Psoas muscle (tissue), 8 donors: Measurements from ENCODE around the gene DPYSL5. TPM values are rescaled to one million over a fixed set of nuclear protein-coding genes. Genes with fewer than 3 reads are reported as not detected.

Source experiments
- ATAC-seq, 4 donors: fragments of 200-7000 bp; cut with Tn5 transposase; one replicate each; pipeline ENCODE4 v1.9.1; 2020; ENCODE audit warnings: moderate library complexity in 3 of 4, mild to moderate bottlenecking in 2 of 4
- DNase-seq, 2 donors: peaks; one replicate each; pipeline ENCODE4 v3.0.0-alpha.2; 2020
- H3K27ac ChIP-seq: fragments of 200-600 bp; one replicate; pipeline ENCODE4 v1.8.0; 2022
- H3K27me3 ChIP-seq, 3 donors: fragments of 200-600 bp in 1 of 3; one replicate each; pipeline versions ENCODE4 v1.6.1 to v1.8.0; 2013 to 2022; ENCODE audit warnings: low read length in 2 of 3, mild to moderate bottlenecking in 2 of 3, moderate library complexity in 1 of 3; ENCODE audit not compliant: insufficient read depth in 3 of 3
- H3K36me3 ChIP-seq, 2 donors: fragments of 200-600 bp in 1 of 2; one replicate each; pipeline versions ENCODE4 v1.6.1 to v1.8.0; 2013 to 2022; ENCODE audit warnings: low read depth in 1 of 2, mild to moderate bottlenecking in 1 of 2, moderate library complexity in 1 of 2; ENCODE audit not compliant: insufficient read depth in 1 of 2
- H3K4me1 ChIP-seq: fragments of 200-600 bp; one replicate; pipeline ENCODE4 v1.8.0; 2022
- H3K4me3 ChIP-seq: fragments of 200-600 bp; one replicate; pipeline ENCODE4 v1.8.0; 2022; ENCODE audit warnings: mild to moderate bottlenecking
- H3K9me3 ChIP-seq: fragments of 200-600 bp; one replicate; pipeline ENCODE4 v1.8.0; 2022
- WGBS, 3 donors: extraction: QIAGEN DNeasy Blood & Tissue Kit; methylation state at CpG; one replicate each; pipeline versions ENCODE4 v1.1.6 to v1.1.7; 2013; 5-methylcytosine and 5-hydroxymethylcytosine counted together
- intact Hi-C, 2 donors: fragments of 100-400 bp; cut with DNase I; formaldehyde crosslinking; loops; one replicate each; pipeline versions ENCODE4 v1.11.0 to v1.14.2; 2022
- polyA plus RNA-seq, 3 donors: library from polyadenylated mRNA; stranded (reverse); fragments of 200-250 nt; gene quantifications; one replicate each; pipeline ENCODE4 v1.2.3, GENCODE V29; 2013
- total RNA-seq, 4 donors: library from RNA; stranded (reverse); fragmentation: NEBNext Ultra II Directional in 2 of 4; extraction: Animal tissue kit (Norgen Biotek cat#: 25700) in 2 of 4; gene quantifications; one replicate each; pipeline versions ENCODE4 v1.2.1 to v1.2.4, GENCODE V29; 2021 to 2023
- TF ChIP-seq, protein P1 (sequence below): fragments of 200-600 bp; IDR thresholded peaks from one replicate; pipeline ENCODE4 v1.8.0; 2022; ENCODE audit warnings: antibody characterized with exemption
- donor health status: healthy with polysubstance abuse.
- donor health status: DM: no; HTN: no; CAD: no; lungs with moderate emphysema.
- donor health status: Bipolar disorder and iron deficiency.
- donor health status: healthy.
- donor health status: DM: yes; HTN: yes; CAD: no.
- donor health status: DM: no; HTN: no; CAD: no.
- donor health status: DM: no; HTN: no; CAD: no.
- donor health status: DM: yes; HTN: yes; CAD: no.

Gene DPYSL5
- total and polyA plus RNA-seq, 7 donors: 0.03 to 0.39 (median 0.08) TPM; not detected in 3

DNA sequence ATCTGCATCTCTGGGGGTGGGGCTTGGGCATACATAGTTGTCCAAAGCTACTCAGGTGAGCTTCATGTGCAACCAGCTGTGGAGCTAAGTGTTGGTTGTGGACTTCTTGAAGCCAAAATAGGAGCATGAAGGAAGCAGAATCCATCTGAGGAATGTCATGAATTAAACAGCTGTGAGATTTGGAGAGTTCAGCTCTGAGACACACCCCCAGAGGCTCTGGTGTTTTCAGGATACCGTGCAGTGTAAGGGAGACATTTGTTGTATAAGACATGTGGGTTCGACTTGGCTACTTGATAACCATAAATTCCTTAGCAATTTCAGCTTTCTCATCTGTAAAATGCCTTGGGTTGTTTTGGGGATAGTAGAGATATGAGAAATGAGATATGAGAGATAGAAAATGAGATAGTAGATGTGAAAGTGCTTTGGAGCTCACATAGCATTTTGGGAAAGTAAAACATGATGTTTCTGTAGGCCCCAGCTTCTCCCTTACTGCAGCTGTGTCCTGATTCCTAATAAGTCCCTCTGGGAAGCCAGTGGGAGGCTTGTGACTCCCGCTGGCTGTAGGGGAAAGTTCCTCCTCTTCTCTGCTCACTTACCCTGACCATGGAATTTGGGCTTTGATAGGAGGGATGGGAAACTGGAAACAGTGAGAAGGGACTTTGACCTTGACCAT is 50.0 kb downstream of the DPYSL5 start:
- Histone ChIP-seq H3K9me3 (peaks cover 11% of the 10 kb centered on the region), H3K4me1 (no peaks in the 10 kb centered on the region), H3K36me3 (no peaks in the 10 kb centered on the region), H3K27me3 (no peaks in the 10 kb centered on the region), H3K27ac (no peak overlapping the region), H3K4me3 (no peak overlapping the region)
- intact Hi-C loops: no loop called here
- no peak for DNase-seq
- WGBS, 3 donors: 31 to 60% (median 37%) methylated on average over 3 of the region's 3 CpGs
- TF ChIP-seq, protein P1, sequence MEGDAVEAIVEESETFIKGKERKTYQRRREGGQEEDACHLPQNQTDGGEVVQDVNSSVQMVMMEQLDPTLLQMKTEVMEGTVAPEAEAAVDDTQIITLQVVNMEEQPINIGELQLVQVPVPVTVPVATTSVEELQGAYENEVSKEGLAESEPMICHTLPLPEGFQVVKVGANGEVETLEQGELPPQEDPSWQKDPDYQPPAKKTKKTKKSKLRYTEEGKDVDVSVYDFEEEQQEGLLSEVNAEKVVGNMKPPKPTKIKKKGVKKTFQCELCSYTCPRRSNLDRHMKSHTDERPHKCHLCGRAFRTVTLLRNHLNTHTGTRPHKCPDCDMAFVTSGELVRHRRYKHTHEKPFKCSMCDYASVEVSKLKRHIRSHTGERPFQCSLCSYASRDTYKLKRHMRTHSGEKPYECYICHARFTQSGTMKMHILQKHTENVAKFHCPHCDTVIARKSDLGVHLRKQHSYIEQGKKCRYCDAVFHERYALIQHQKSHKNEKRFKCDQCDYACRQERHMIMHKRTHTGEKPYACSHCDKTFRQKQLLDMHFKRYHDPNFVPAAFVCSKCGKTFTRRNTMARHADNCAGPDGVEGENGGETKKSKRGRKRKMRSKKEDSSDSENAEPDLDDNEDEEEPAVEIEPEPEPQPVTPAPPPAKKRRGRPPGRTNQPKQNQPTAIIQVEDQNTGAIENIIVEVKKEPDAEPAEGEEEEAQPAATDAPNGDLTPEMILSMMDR: no peak
- ATAC-seq: no peak

DNA sequence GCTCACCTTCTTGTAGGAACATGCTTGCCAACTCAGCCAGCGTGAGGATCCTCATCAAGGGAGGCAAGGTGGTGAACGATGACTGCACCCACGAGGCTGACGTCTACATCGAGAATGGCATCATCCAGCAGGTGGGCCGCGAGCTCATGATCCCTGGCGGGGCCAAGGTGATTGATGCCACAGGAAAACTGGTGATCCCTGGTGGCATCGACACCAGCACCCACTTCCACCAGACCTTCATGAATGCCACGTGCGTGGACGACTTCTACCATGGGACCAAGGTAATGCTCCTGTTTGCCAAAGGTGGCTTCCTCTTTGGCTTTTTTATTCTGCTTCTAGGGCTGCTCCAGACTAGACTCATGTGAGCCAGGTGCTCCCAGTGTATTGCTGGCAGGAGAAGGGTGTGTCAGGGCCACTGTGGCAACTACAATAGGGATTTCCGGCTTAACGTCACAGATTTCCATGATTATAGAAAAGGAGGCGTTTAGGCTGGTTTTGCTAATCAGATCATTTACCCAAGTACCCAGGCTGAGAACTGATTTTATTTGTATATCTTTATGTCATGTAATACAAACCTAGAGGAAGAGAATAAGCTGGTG is 50.6 kb downstream of the DPYSL5 start:
- 93 to 94% (median 93%) methylated on average over 15 of the region's 15 CpGs for WGBS, 3 donors
- TF ChIP-seq, protein P1: no peak
- H3K36me3 ChIP-seq: no peaks in the 10 kb centered on the region
- H3K27ac ChIP-seq: no peak overlapping the region
- DNase-seq: no peak
- H3K4me1 ChIP-seq: no peaks in the 10 kb centered on the region
- no peaks in the 10 kb centered on the region for H3K27me3 ChIP-seq
- ATAC-seq: no peak
- peaks cover 11% of the 10 kb centered on the region for H3K9me3 ChIP-seq
- intact Hi-C loops: no loop called here
- H3K4me3 ChIP-seq: no peak overlapping the region

DNA sequence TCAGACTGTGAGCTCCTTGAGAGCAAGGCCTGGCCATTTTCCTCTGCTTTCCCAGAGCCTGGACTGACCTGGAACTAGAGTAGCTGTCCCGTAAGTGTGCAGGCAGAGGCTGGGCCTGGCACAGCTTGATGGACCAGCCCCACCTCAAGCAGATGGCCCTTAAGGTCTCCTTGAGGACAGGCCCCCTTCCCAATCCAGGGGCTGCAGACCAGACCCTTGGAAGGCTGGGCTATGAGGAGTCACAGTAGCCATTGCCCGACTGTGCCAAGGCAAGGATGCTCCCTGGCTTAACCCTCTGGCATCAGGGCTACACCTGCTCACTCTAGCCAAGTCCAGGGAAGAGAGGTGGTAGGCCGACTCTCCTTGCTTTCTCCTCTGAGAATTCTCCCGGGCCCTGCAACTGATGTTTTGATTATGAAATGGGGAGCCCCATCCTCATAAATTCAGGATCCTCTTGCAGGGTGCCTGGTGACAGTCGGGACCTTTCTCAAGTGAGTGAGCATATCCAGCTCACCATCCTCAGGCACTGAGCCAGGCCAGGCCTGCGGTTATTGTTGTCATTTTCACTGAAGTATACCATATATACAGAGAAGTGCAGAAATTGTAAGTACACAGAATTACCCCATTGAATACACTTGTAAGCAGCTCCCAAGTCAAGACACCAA is 51.7 kb downstream of the DPYSL5 start:
- Histone ChIP-seq H3K4me3 (no peak overlapping the region), H3K4me1 (no peaks in the 10 kb centered on the region), H3K9me3 (peaks cover 11% of the 10 kb centered on the region), H3K36me3 (no peaks in the 10 kb centered on the region), H3K27ac (no peak overlapping the region), H3K27me3 (no peaks in the 10 kb centered on the region)
- DNase-seq (no peak), ATAC-seq (no peak)
- intact Hi-C loops: no loop called here
- 88 to 93% (median 90%) methylated on average over 6 of the region's 6 CpGs for WGBS, 3 donors
- TF ChIP-seq, protein P1: no peak

GRCh38 chr2:26900831-26901321 is 52.9 kb downstream of the DPYSL5 start:
- H3K27ac ChIP-seq: no peak overlapping the region

More at GRCh38 chr2:26900831-26901321, 52.9 kb downstream of the DPYSL5 start:
- ATAC-seq (no peak), DNase-seq (no peak)
- no peaks in the 10 kb centered on the region for H3K9me3 ChIP-seq
- no peaks in the 10 kb centered on the region for H3K27me3 ChIP-seq
- WGBS, 3 donors: 65 to 69% (median 66%) methylated on average over 8 of the region's 8 CpGs
- no peak overlapping the region for H3K4me3 ChIP-seq
- no peaks in the 10 kb centered on the region for H3K36me3 ChIP-seq
- intact Hi-C loops: no loop called here
- TF ChIP-seq, protein P1: no peak
- no peaks in the 10 kb centered on the region for H3K4me1 ChIP-seq
